Brain microvascular endothelial cell (primary cell): Measurements from ENCODE around the gene CACNA2D3.

Source experiments
- DNase-seq: peaks from one replicate; pipeline ENCODE4 v3.0.0-alpha.2; 2020
- H3K27ac ChIP-seq: fragments of 250-450 bp; sonication (Bioruptor Pico); 2 replicates; pipeline ENCODE4 v1.5.1; 2020; ENCODE audit warnings: mild to moderate bottlenecking, moderate library complexity
- H3K27me3 ChIP-seq: fragments of 250-450 bp; sonication (Bioruptor Pico); replicated peaks from 2 replicates; pipeline ENCODE4 v1.5.1; 2020; ENCODE audit warnings: mild to moderate bottlenecking
- H3K36me3 ChIP-seq: fragments of 250-450 bp; sonication (Bioruptor Pico); replicated peaks from 2 replicates; pipeline ENCODE4 v1.5.1; 2020; ENCODE audit warnings: mild to moderate bottlenecking
- H3K4me3 ChIP-seq: 2 replicates; pipeline ENCODE4 v1.5.1; 2011; ENCODE audit warnings: low read depth, mild to moderate bottlenecking, control low read depth, low read length, moderate library complexity
- in situ Hi-C: cut with HindIII; loops from 2 replicates; pipeline ENCODE4 v1.10.0; 2017; ENCODE audit warnings: low sequenced_read_pairs, low pct_ligation_motif_present
- TF ChIP-seq, protein P1 (sequence below): IDR thresholded peaks from 2 replicates; pipeline ENCODE4 v1.5.1; 2011; ENCODE audit warnings: low read depth, mild to moderate bottlenecking, moderate library complexity, low read length, control low read depth, inconsistent platforms; ENCODE audit errors: missing control alignments

CACNA2D3 gene

DNA sequence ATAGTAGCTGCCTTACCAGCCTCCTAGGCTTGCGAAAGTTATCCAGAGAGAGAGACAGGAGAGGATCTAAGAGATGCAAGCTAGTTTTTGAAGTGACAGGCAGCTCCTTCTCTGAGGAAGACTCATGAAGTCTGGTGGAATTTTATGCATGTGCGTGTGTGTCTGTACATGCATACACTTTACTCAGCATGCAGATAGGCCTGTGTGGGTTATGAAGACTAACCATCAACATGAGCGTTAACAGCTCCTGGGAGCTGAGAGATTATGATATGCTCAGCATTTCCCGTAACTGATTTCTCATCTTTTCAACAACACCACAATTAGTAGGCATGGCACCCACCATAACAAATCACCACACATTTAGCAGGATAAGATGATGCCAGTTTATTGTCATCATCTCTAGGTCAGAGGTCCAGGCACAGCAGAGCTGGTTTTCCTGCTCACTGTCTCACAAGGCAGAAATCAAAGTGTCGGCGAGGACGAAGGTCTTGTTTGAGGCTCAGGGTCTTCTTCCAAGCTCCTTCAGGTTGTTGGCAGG is 239.5 kb downstream of the CACNA2D3 start:
- H3K36me3 ChIP-seq: no peaks in the 10 kb centered on the region
- DNase-seq: no peak

DNA sequence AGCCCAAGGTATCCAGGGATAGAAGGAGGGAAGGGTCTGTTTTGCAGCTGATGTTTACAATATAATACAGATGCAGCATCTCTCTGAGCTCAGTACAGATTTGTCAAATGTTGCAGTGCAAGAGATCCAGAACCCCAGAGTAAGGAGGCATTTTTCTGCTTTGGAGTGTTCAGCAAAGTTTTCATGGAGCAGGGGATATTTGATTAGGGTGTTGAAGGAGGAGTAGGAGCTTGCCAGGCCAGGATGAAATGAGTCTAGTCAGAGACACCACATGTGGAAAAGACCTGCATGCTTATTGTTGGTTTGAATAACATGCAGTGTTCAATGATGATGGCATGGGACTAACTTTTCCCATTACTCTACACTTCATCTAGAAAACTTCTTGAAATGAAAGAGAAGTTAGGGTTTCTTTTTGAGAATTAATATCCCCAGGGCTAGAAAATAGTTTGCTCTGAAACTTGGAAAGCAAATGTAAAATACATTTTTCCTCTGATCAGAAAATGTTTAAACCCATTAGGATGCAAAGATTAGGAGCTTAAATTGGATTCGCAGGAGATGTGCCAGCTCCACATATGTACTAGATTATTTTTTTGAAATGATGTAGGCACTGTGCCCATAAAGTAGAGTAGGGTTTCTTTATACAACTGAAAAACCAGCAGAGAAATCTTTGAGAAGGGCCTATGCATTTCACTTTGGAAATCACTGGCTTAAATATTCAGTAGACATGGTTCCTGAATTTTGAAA is 243.8 kb downstream of the CACNA2D3 start:
- no peak for DNase-seq
- no peaks in the 10 kb centered on the region for H3K27me3 ChIP-seq
- TF ChIP-seq, protein P1, sequence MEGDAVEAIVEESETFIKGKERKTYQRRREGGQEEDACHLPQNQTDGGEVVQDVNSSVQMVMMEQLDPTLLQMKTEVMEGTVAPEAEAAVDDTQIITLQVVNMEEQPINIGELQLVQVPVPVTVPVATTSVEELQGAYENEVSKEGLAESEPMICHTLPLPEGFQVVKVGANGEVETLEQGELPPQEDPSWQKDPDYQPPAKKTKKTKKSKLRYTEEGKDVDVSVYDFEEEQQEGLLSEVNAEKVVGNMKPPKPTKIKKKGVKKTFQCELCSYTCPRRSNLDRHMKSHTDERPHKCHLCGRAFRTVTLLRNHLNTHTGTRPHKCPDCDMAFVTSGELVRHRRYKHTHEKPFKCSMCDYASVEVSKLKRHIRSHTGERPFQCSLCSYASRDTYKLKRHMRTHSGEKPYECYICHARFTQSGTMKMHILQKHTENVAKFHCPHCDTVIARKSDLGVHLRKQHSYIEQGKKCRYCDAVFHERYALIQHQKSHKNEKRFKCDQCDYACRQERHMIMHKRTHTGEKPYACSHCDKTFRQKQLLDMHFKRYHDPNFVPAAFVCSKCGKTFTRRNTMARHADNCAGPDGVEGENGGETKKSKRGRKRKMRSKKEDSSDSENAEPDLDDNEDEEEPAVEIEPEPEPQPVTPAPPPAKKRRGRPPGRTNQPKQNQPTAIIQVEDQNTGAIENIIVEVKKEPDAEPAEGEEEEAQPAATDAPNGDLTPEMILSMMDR: no peak
- no peak overlapping the region for H3K27ac ChIP-seq
- no peak overlapping the region for H3K4me3 ChIP-seq
- in situ Hi-C loops: no loop called here
- no peaks in the 10 kb centered on the region for H3K36me3 ChIP-seq

More for the DNA sequence above, 239.5 kb downstream of the CACNA2D3 start:
- in situ Hi-C loops: no loop called here
- Histone ChIP-seq H3K4me3 (no peak overlapping the region), H3K27me3 (no peaks in the 10 kb centered on the region), H3K27ac (no peak overlapping the region)
- TF ChIP-seq, protein P1: no peak

DNA sequence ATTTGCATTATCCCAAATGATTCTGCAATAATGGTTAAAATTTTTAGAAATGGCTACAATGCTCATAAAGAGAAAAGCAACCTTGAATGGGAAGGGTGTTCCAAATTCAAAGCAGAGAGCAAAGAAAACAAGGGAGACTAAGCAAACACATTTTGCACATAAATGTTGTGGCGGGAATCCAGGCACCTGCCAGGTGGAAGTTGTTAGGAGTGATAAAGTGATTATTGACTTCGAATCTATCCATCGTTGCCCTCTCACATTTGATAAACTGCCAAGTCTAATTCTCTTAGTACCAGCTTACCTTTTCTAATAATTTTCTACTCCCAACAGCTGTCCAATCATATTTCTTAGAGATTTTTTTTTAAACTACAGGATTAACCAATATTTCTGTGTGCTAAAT is 244.5 kb downstream of the CACNA2D3 start:
- H3K4me3 ChIP-seq: no peak overlapping the region
- H3K27me3 ChIP-seq: no peaks in the 10 kb centered on the region
- TF ChIP-seq, protein P1: no peak
- no peak for DNase-seq
- in situ Hi-C loops: no loop called here
- H3K36me3 ChIP-seq: no peaks in the 10 kb centered on the region
- H3K27ac ChIP-seq: no peak overlapping the region

DNA sequence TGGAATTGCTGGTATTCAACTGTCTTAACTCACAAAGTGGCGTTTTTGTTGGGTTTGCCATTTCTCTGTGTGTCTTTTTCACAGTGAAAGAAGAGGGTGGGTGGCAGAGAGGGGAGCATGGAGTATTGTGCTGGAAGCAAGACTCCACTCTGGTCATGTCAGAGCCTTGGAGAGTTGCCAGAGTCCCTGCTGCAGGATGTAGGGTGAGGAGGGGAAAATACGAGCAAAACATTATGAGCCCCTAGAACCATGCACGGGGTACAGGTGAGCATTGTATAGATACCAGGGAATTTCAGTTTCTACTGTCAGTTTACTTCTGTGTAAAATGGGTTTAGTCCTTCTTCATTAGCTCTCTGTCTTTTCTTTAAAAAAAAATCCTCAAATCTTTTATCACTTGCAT is 249.9 kb downstream of the CACNA2D3 start:
- in situ Hi-C loops: no loop called here
- TF ChIP-seq, protein P1: no peak
- DNase-seq: no peak

DNA sequence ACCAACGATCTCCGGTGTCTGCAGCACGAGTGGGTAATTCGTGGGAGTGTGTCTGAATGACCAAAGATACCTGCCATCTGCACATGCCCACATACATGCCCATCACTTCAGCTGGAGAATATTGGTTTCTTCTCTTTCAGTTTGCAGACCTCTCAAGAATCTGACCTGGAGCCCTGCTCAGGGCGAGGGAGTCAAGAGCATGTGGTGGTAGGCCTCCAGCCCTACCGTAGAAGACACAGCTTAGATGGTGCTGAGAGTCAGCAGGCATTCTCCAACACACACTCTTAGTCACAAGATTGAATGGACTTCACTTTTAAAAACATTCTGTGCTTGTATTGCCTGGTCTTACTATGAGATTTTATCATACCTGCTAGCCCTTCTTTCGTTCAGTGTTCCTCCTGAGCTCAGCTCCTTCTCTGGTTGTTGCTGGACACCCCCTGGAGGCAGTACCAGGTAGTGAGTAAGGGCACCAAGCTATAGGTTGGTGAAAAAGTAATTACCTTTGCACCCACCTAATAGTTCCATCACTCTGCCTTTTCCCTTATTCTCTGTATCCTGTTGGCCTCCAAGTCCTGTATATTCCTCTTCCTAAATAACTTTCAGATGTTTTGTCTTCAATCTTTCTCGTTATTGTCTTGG is 252.0 kb downstream of the CACNA2D3 start:
- Histone ChIP-seq H3K27ac (no peak overlapping the region), H3K4me3 (no peak overlapping the region), H3K36me3 (no peaks in the 10 kb centered on the region), H3K27me3 (no peaks in the 10 kb centered on the region)
- no peak for DNase-seq
- in situ Hi-C loops: no loop called here
- TF ChIP-seq, protein P1: peak; percentile 4

More for the DNA sequence above, 249.9 kb downstream of the CACNA2D3 start:
- no peak overlapping the region for H3K27ac ChIP-seq
- H3K36me3 ChIP-seq: no peaks in the 10 kb centered on the region
- H3K4me3 ChIP-seq: no peak overlapping the region
- H3K27me3 ChIP-seq: no peaks in the 10 kb centered on the region
